SK-N-SH (cell line): ENCODE data around the gene PUS1. TPM values are rescaled to one million over a fixed set of nuclear protein-coding genes. Genes with fewer than 3 reads are reported as not detected.

Experiments
- CTCF ChIA-PET: fragments of 300-600, 350-600 bp; formaldehyde crosslinking; extraction: SDS; loops from one replicate; lab custom pipeline; 2021; lab: Yijun Ruan, JAX
- POLR2A ChIA-PET: fragments of 350-600 bp; sonication (Branson Sonifier 250); formaldehyde crosslinking; extraction: SDS; loops from one replicate; lab custom pipeline; 2020; ENCODE audit warnings: antibody characterized with exemption, inconsistent platforms; lab: Yijun Ruan, JAX
- DNase-seq: peaks from one replicate; pipeline ENCODE4 v3.0.0; 2012
- H2AFZ ChIP-seq: fragments of 200-600 bp; sonication (generic); 2 replicates; pipeline ENCODE4 v1.8.1; 2016; ENCODE audit warnings: antibody characterized with exemption, mild to moderate bottlenecking, low read depth
- H3F3A ChIP-seq: fragments of 200-600 bp; sonication (generic); replicated peaks from 2 replicates; pipeline ENCODE3; 2016; ENCODE audit warnings: antibody characterized with exemption, mild to moderate bottlenecking; ENCODE audit not compliant: insufficient read depth
- H3K27ac ChIP-seq, 2 experiments: fragments of 200-500 bp in 1 of 2; fragments of 200-600 bp in 1 of 2; sonication (Bioruptor generic) in 1 of 2; sonication (generic), shearing (Covaris generic) in 1 of 2; 2 replicates each; pipeline versions ENCODE4 v1.5.1 to v1.6.1; 2014 to 2016; ENCODE audit warnings: low read depth in 2 of 2, inconsistent platforms in 1 of 2, low read length in 1 of 2, mild to moderate bottlenecking in 1 of 2, mixed read lengths in 1 of 2
- H3K27me3 ChIP-seq: fragments of 200-600 bp; sonication (generic), shearing (Covaris generic); 2 replicates; pipeline ENCODE4 v1.6.1; 2016; ENCODE audit warnings: mixed run types; ENCODE audit not compliant: insufficient read depth
- H3K36me3 ChIP-seq, 2 experiments: fragments of 200-500 bp in 1 of 2; fragments of 200-600 bp in 1 of 2; sonication (Bioruptor generic) in 1 of 2; sonication (generic) in 1 of 2; replicated peaks in 1 of 2; 2 replicates each; pipeline versions ENCODE3 to v1.5.1; 2014 to 2016; ENCODE audit warnings: low read length in 1 of 2, mild to moderate bottlenecking in 1 of 2; ENCODE audit not compliant: insufficient read depth in 2 of 2, control insufficient read depth in 1 of 2
- H3K4me1 ChIP-seq, 2 experiments: fragments of 200-500 bp in 1 of 2; fragments of 200-600 bp in 1 of 2; sonication (Bioruptor generic) in 1 of 2; sonication (generic), shearing (Covaris generic) in 1 of 2; 2 replicates each; pipeline versions ENCODE4 v1.5.1 to v1.6.1; 2014 to 2016; ENCODE audit warnings: low read depth in 1 of 2, low read length in 1 of 2, mixed run types in 1 of 2; ENCODE audit not compliant: insufficient read depth in 2 of 2, control insufficient read depth in 1 of 2
- H3K4me2 ChIP-seq: fragments of 200-600 bp; sonication (generic), shearing (Covaris generic); 2 replicates; pipeline ENCODE4 v1.6.1; 2017; ENCODE audit warnings: mixed run types
- H3K4me3 ChIP-seq, 2 experiments: fragments of 200-500 bp in 1 of 2; fragments of 200-600 bp in 1 of 2; sonication (Bioruptor generic) in 1 of 2; sonication (generic), shearing (Covaris generic) in 1 of 2; 2 replicates each; pipeline versions ENCODE4 v1.5.1 to v1.8.1; 2014 to 2016; ENCODE audit warnings: low read depth in 2 of 2, inconsistent platforms in 1 of 2, low read length in 1 of 2, mild to moderate bottlenecking in 1 of 2, mixed read lengths in 1 of 2, moderate library complexity in 1 of 2
- H3K79me2 ChIP-seq: fragments of 200-600 bp; sonication (generic); 2 replicates; pipeline ENCODE4 v1.8.1; 2017; ENCODE audit warnings: mild to moderate bottlenecking; ENCODE audit not compliant: insufficient read depth
- H3K9ac ChIP-seq: fragments of 200-600 bp; sonication (generic); 2 replicates; pipeline ENCODE4 v1.6.1; 2017; ENCODE audit warnings: mixed run types
- H3K9me2 ChIP-seq: fragments of 200-600 bp; sonication (generic); 2 replicates; pipeline ENCODE4 v1.6.1; 2017; ENCODE audit warnings: mixed run types
- H3K9me3 ChIP-seq: fragments of 200-600 bp; sonication (generic); 2 replicates; pipeline ENCODE4 v1.6.1; 2017; ENCODE audit warnings: mixed run types, mild to moderate bottlenecking, moderate library complexity
- H4K20me1 ChIP-seq: fragments of 200-600 bp; sonication (generic); 2 replicates; pipeline ENCODE4 v1.6.1; 2017; ENCODE audit warnings: mild to moderate bottlenecking, mixed run types; ENCODE audit not compliant: insufficient read depth
- CHD2 ChIP-seq: fragments of 150-350 bp; IDR thresholded peaks from 2 replicates; pipeline ENCODE4 v1.6.1; 2018; ENCODE audit warnings: low read length; ENCODE audit not compliant: partially characterized antibody
- CTCF ChIP-seq: fragments of 200-600 bp; sonication (generic); IDR thresholded peaks from 2 replicates; pipeline ENCODE4 v1.6.1; 2017; ENCODE audit warnings: antibody characterized with exemption, mild to moderate bottlenecking, moderate library complexity
- ELF1 ChIP-seq: IDR thresholded peaks from 2 replicates; pipeline ENCODE4 v1.4.0; 2012
- EZH2phosphoT487 ChIP-seq: fragments of 200-600 bp; sonication (generic); IDR thresholded peaks from 2 replicates; pipeline ENCODE4 v1.6.1; 2017; ENCODE audit warnings: low read depth, mixed run types, mild to moderate bottlenecking, antibody characterized with exemption, moderate library complexity, borderline replicate concordance
- FOSL2 ChIP-seq: IDR thresholded peaks from 2 replicates; pipeline ENCODE4 v1.4.0; 2012; ENCODE audit warnings: low read depth, mild to moderate bottlenecking, moderate library complexity, borderline replicate concordance
- FOXJ3 ChIP-seq: sonication (generic); formaldehyde crosslinking; IDR thresholded peaks from 2 replicates; pipeline ENCODE4 v1.5.1; 2020; ENCODE audit warnings: mild to moderate bottlenecking, missing genetic modification reagents
- GABPA ChIP-seq: IDR thresholded peaks from 2 replicates; pipeline ENCODE4 v1.4.0; 2012; ENCODE audit warnings: low read depth, mild to moderate bottlenecking
- GATA2 ChIP-seq: sonication (generic); formaldehyde crosslinking; IDR thresholded peaks from 2 replicates; pipeline ENCODE4 v1.5.0; 2020; ENCODE audit warnings: mild to moderate bottlenecking, missing genetic modification reagents
- JUND ChIP-seq: IDR thresholded peaks from 2 replicates; pipeline ENCODE4 v1.4.0; 2012
- MEF2A ChIP-seq: IDR thresholded peaks from 2 replicates; pipeline ENCODE4 v1.4.0; 2012; ENCODE audit warnings: low read depth, borderline replicate concordance
- NFIC ChIP-seq: IDR thresholded peaks from 2 replicates; pipeline ENCODE4 v1.4.0; 2012; ENCODE audit warnings: borderline replicate concordance
- RAD21 ChIP-seq: IDR thresholded peaks from 2 replicates; pipeline ENCODE4 v1.6.1; 2012; ENCODE audit warnings: mild to moderate bottlenecking, low read length
- RXRA ChIP-seq: IDR thresholded peaks from 2 replicates; pipeline ENCODE4 v1.4.0; 2012; ENCODE audit warnings: low read depth, mild to moderate bottlenecking, borderline replicate concordance
- TAF1 ChIP-seq: IDR thresholded peaks from 2 replicates; pipeline ENCODE4 v1.6.1; 2012; ENCODE audit warnings: low read depth, mild to moderate bottlenecking, low read length, moderate library complexity, borderline replicate concordance
- TEAD4 ChIP-seq: IDR thresholded peaks from 2 replicates; pipeline ENCODE4 v1.4.0; 2012; ENCODE audit warnings: mild to moderate bottlenecking, borderline replicate concordance; ENCODE audit not compliant: insufficient read depth
- YY1 ChIP-seq: IDR thresholded peaks from 2 replicates; pipeline ENCODE4 v1.4.0; 2012; ENCODE audit warnings: low read depth, mild to moderate bottlenecking
- WGBS: methylation state at CpG from one replicate; pipeline ENCODE4 v1.1.6; 2017; ENCODE audit warnings: low lambda C conversion rate; 5-methylcytosine and 5-hydroxymethylcytosine counted together
- polyA plus RNA-seq, 3 experiments: library from polyadenylated mRNA; depleted of rRNA; stranded (reverse); fragments of >200 nt; gene quantifications; 2 replicates each; pipeline ENCODE4 v1.2.3, GENCODE V29; 2012
- TF ChIP-seq, protein P1 (sequence below): IDR thresholded peaks from 2 replicates; pipeline ENCODE4 v1.4.0; 2012; ENCODE audit warnings: low read depth, borderline replicate concordance
- TF ChIP-seq, protein P2 (sequence below): IDR thresholded peaks from 2 replicates; pipeline ENCODE4 v1.6.1; 2012; ENCODE audit warnings: mild to moderate bottlenecking, low read depth, low read length, moderate library complexity
- TF ChIP-seq, protein P3 (sequence below): IDR thresholded peaks from 2 replicates; pipeline ENCODE4; 2012

Gene PUS1
- polyA plus RNA-seq, 1 of the 3 experiments (the other 2 are of a cell fraction), result 53.1 TPM

- Histone ChIP-seq H3K9me2 (no peaks in the 10 kb centered on the region), H3K27ac (peak overlapping the region in 1 of 2 experiments; percentile 7; a peak in 2 of 4 replicates), H3K4me2 (peak overlapping the region; percentile 99), H3F3A (peaks cover 2% of the 10 kb centered on the region), H3K79me2 (peaks cover 26% of the 10 kb centered on the region), H3K9me3 (no peaks in the 10 kb centered on the region), H2AFZ (no peak overlapping the region), H3K4me1 (peaks cover 7 to 18% of the 10 kb centered on the region in 2 experiments; a peak in 1 of 4 replicates), H3K4me3 (peak overlapping the region; percentile 62 to 72), H4K20me1 (peaks cover 15% of the 10 kb centered on the region), H3K9ac (peak overlapping the region; percentile 72), H3K27me3 (no peaks in the 10 kb centered on the region), H3K36me3 (peaks cover 6 to 8% of the 10 kb centered on the region in 2 experiments)
- POLR2A ChIA-PET, result no interaction called here
- peak; percentile 53 for DNase-seq
- 4% methylated on average over 27 of the region's 54 CpGs for WGBS
- CTCF ChIA-PET, result no interaction called here
- no peak for TF ChIP-seq RXRA
- TF ChIP-seq TEAD4, result no peak
- TF ChIP-seq FOSL2, result no peak
- TF ChIP-seq NFIC, result no peak
- TF ChIP-seq YY1, result no peak
- no peak for TF ChIP-seq CHD2
- TF ChIP-seq, protein P1, sequence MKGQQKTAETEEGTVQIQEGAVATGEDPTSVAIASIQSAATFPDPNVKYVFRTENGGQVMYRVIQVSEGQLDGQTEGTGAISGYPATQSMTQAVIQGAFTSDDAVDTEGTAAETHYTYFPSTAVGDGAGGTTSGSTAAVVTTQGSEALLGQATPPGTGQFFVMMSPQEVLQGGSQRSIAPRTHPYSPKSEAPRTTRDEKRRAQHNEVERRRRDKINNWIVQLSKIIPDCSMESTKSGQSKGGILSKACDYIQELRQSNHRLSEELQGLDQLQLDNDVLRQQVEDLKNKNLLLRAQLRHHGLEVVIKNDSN, result no peak
These were observed 34.0 kb upstream of the PUS1 start for GRCh38 chr12:131894981-131895639.

GRCh38 chr12:131895640-131896079, 33.4 kb upstream of the PUS1 start:
- Histone ChIP-seq H3K4me3 (peak overlapping the region; percentile 62 to 72), H3K9me3 (no peaks in the 10 kb centered on the region), H3K27ac (peak overlapping the region; percentile 7 to 49; a peak in 2 of 4 replicates), H2AFZ (no peak overlapping the region), H3K36me3 (peaks cover 8% of the 10 kb centered on the region in 2 experiments), H4K20me1 (peaks cover 21% of the 10 kb centered on the region), H3K79me2 (peaks cover 32% of the 10 kb centered on the region), H3K9ac (peak overlapping the region; percentile 72), H3K9me2 (no peaks in the 10 kb centered on the region), H3K4me1 (peaks cover 7 to 22% of the 10 kb centered on the region in 2 experiments; a peak in 1 of 4 replicates), H3K4me2 (peak overlapping the region; percentile 99), H3F3A (peaks cover 2% of the 10 kb centered on the region), H3K27me3 (no peaks in the 10 kb centered on the region)
- CTCF ChIA-PET, result interaction anchor here (0.9 to 2.2 kb wide), 2 partner anchors 11 to 16 kb away, joined by 3 to 12 read pairs; no protein-coding TSS in a partner anchor
- POLR2A ChIA-PET, result no interaction called here
- DNase-seq, result no peak
- WGBS, result 0% methylated on average over 7 of the region's 12 CpGs
- TF ChIP-seq GABPA, result no peak
- no peak for TF ChIP-seq ELF1
- no peak for TF ChIP-seq RAD21
- TF ChIP-seq EZH2phosphoT487, result no peak
- TF ChIP-seq JUND, result no peak
- no peak for TF ChIP-seq FOXJ3 (CRISPR knock-in tag)
- TF ChIP-seq, protein P1, result no peak
- TF ChIP-seq, protein P2, sequence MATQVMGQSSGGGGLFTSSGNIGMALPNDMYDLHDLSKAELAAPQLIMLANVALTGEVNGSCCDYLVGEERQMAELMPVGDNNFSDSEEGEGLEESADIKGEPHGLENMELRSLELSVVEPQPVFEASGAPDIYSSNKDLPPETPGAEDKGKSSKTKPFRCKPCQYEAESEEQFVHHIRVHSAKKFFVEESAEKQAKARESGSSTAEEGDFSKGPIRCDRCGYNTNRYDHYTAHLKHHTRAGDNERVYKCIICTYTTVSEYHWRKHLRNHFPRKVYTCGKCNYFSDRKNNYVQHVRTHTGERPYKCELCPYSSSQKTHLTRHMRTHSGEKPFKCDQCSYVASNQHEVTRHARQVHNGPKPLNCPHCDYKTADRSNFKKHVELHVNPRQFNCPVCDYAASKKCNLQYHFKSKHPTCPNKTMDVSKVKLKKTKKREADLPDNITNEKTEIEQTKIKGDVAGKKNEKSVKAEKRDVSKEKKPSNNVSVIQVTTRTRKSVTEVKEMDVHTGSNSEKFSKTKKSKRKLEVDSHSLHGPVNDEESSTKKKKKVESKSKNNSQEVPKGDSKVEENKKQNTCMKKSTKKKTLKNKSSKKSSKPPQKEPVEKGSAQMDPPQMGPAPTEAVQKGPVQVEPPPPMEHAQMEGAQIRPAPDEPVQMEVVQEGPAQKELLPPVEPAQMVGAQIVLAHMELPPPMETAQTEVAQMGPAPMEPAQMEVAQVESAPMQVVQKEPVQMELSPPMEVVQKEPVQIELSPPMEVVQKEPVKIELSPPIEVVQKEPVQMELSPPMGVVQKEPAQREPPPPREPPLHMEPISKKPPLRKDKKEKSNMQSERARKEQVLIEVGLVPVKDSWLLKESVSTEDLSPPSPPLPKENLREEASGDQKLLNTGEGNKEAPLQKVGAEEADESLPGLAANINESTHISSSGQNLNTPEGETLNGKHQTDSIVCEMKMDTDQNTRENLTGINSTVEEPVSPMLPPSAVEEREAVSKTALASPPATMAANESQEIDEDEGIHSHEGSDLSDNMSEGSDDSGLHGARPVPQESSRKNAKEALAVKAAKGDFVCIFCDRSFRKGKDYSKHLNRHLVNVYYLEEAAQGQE, result no peak
- TF ChIP-seq GATA2, result no peak
- TF ChIP-seq, protein P3, sequence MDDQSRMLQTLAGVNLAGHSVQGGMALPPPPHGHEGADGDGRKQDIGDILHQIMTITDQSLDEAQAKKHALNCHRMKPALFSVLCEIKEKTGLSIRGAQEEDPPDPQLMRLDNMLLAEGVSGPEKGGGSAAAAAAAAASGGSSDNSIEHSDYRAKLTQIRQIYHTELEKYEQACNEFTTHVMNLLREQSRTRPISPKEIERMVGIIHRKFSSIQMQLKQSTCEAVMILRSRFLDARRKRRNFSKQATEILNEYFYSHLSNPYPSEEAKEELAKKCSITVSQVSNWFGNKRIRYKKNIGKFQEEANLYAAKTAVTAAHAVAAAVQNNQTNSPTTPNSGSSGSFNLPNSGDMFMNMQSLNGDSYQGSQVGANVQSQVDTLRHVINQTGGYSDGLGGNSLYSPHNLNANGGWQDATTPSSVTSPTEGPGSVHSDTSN, result no peak
- TF ChIP-seq MEF2A, result no peak
- TF ChIP-seq CTCF, result no peak
- no peak for TF ChIP-seq TAF1
